GM23248 (cell line): ENCODE results near the gene WNT9A.

Experiments used
- EZH2 ChIP-seq: fragments of 200-600 bp; sonication (generic); IDR thresholded peaks from 2 replicates; pipeline ENCODE4 v1.6.1; 2018; ENCODE audit warnings: antibody characterized with exemption, mild to moderate bottlenecking; ENCODE audit not compliant: insufficient read depth, poor library complexity, severe bottlenecking
- EZH2phosphoT487 ChIP-seq: fragments of 200-600 bp; sonication (generic); IDR thresholded peaks from 2 replicates; pipeline ENCODE4 v1.6.1; 2018; ENCODE audit warnings: antibody characterized with exemption, moderate library complexity, mild to moderate bottlenecking, low read depth; ENCODE audit not compliant: insufficient read depth

GRCh38 chr1:227922501-227923352 lies 25.0 kb downstream of the WNT9A start:
- TF ChIP-seq EZH2 = no peak
- no peak for TF ChIP-seq EZH2phosphoT487
